Body of pancreas (tissue), 4 donors: ENCODE data around the gene LRP11. TPM values are rescaled to one million over a fixed set of nuclear protein-coding genes. Genes with fewer than 3 reads are reported as not detected.

Experiments
- ATAC-seq: fragments of 150-250 bp; one replicate; pipeline ENCODE4 v1.9.1; 2016
- DNase-seq, 4 donors: peaks; one replicate each; pipeline ENCODE4 v3.0.0-alpha.2; 2019
- H3K27ac ChIP-seq, 4 donors: fragments of 200-600 bp; sonication (generic); 1 replicate in 3 of 4; 2 replicates in 1 of 4; pipeline versions ENCODE4 v1.5.1 to v1.6.1; 2016 to 2019; ENCODE audit warnings: mild to moderate bottlenecking in 1 of 4, mixed read lengths in 1 of 4, moderate library complexity in 1 of 4
- H3K27me3 ChIP-seq, 2 donors: fragments of 200-600 bp; sonication (generic); one replicate each; pipeline ENCODE4 v1.6.0; 2016; ENCODE audit warnings: mild to moderate bottlenecking in 1 of 2
- H3K36me3 ChIP-seq, 2 donors: fragments of 200-600 bp; sonication (generic); replicated peaks in 1 of 2; 2 replicates each; pipeline ENCODE4 v1.5.1; 2016; ENCODE audit warnings: low read depth in 2 of 2; ENCODE audit not compliant: insufficient read depth in 1 of 2
- H3K4me1 ChIP-seq: fragments of 200-600 bp; sonication (generic); one replicate; pipeline ENCODE4 v1.6.0; 2016
- H3K4me3 ChIP-seq, 2 donors: fragments of 200-600 bp; sonication (generic); 1 replicate in 1 of 2; 2 replicates in 1 of 2; pipeline ENCODE4 v1.5.1; 2016 to 2019
- H3K9me3 ChIP-seq, 3 donors: fragments of 200-600 bp; sonication (generic); 1 replicate in 2 of 3; 2 replicates in 1 of 3; pipeline ENCODE4 v1.5.1; 2016
- POLR2A ChIP-seq, 3 donors: fragments of 450-650 bp; IDR thresholded peaks; one replicate each; pipeline ENCODE4 v1.6.1; 2016; ENCODE audit warnings: antibody characterized with exemption in 3 of 3, mild to moderate bottlenecking in 2 of 3
- WGBS, 2 donors: methylation state at CpG; one replicate each; pipeline ENCODE4 v1.1.5; 2017; 5-methylcytosine and 5-hydroxymethylcytosine counted together
- intact Hi-C: fragments of 100-400 bp; cut with DNase I; formaldehyde crosslinking; loops from one replicate; pipeline ENCODE4 v1.15.1; 2023
- total RNA-seq, 2 donors: library from RNA; depleted of rRNA; stranded (reverse); fragments of >200 nt; gene quantifications; one replicate each; pipeline ENCODE4 v1.1.0, GENCODE V29; 2016
- TF ChIP-seq, protein P1 (sequence below), 7 experiments: fragments of 450-650 bp in 4 of 7; fragments of 200-600 bp in 3 of 7; sonication (generic) in 3 of 7; IDR thresholded peaks; one replicate each; pipeline ENCODE4 v1.5.1; 2016 to 2019; ENCODE audit warnings: antibody characterized with exemption in 7 of 7

The LRP11 gene
- total RNA-seq, 2 donors from 2014 or later, result 21.0 to 28.0 TPM

DNA sequence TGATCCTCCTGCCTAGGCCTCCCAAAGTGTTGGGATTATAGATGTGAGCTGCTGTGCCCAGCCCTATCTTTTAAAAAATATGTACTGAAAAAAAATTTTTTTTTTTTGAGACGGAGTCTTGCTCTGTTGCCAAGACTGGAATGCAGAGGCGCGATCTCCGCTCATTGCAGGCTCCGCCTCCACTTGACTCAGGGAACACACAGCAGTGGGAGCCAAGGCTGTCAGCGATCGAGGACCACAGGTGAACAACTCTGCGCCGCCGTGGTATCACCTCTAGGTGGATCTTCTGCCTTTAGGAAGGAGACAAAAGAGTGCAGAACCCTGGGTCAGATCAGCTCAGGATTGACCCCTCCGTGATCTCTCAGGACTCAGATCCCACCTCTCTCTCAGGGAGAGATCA, 20.1 kb upstream of the LRP11 start:
- H3K9me3 ChIP-seq, result no peaks in the 10 kb centered on the region
- intact Hi-C loops, result no loop called here
- WGBS, 2 donors, result 32 to 49% methylated on average over 11 of the region's 11 CpGs
- H3K27ac ChIP-seq, result no peak overlapping the region
- no peaks in the 10 kb centered on the region for H3K36me3 ChIP-seq
- ATAC-seq, result peak; percentile 53
- no peaks in the 10 kb centered on the region for H3K27me3 ChIP-seq
- TF ChIP-seq, protein P1, sequence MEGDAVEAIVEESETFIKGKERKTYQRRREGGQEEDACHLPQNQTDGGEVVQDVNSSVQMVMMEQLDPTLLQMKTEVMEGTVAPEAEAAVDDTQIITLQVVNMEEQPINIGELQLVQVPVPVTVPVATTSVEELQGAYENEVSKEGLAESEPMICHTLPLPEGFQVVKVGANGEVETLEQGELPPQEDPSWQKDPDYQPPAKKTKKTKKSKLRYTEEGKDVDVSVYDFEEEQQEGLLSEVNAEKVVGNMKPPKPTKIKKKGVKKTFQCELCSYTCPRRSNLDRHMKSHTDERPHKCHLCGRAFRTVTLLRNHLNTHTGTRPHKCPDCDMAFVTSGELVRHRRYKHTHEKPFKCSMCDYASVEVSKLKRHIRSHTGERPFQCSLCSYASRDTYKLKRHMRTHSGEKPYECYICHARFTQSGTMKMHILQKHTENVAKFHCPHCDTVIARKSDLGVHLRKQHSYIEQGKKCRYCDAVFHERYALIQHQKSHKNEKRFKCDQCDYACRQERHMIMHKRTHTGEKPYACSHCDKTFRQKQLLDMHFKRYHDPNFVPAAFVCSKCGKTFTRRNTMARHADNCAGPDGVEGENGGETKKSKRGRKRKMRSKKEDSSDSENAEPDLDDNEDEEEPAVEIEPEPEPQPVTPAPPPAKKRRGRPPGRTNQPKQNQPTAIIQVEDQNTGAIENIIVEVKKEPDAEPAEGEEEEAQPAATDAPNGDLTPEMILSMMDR (IDR thresholded peaks at IDR 0.05), result no peak
- no peak for TF ChIP-seq POLR2A (IDR thresholded peaks at IDR 0.05)
- no peak overlapping the region for H3K4me3 ChIP-seq
- peak in 3 of 4 donors; percentile 31 to 51 (median 50) for DNase-seq
- no peaks in the 10 kb centered on the region for H3K4me1 ChIP-seq

DNA sequence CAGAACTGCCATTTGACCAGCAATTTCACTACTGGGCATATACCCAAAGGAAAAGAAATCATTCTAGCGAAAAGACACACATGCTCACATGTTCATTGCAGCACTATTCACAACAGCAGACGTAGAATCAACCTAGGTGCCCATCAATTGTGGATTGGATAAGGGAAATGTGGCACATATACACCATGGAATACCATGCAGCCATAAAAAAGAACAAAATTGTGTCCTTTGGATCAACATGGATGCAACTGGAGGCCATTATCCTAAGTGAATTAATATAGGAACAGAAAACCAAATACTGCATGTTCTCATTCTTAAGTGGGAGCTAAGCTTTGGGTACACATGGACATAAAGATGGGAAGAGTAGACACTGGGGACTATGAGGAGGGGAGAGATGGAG, 17.7 kb upstream of the LRP11 start:
- no peak for ATAC-seq
- Histone ChIP-seq H3K27me3 (no peaks in the 10 kb centered on the region), H3K4me1 (no peaks in the 10 kb centered on the region), H3K27ac (no peak overlapping the region), H3K36me3 (no peaks in the 10 kb centered on the region), H3K4me3 (no peak overlapping the region), H3K9me3 (no peaks in the 10 kb centered on the region)
- no peak for DNase-seq
- intact Hi-C loops, result no loop called here
- WGBS, 2 donors, result 91 to 94% methylated on average over 2 of the region's 2 CpGs
- TF ChIP-seq, protein P1 (IDR thresholded peaks at IDR 0.05), result no peak
- no peak for TF ChIP-seq POLR2A (IDR thresholded peaks at IDR 0.05)

DNA sequence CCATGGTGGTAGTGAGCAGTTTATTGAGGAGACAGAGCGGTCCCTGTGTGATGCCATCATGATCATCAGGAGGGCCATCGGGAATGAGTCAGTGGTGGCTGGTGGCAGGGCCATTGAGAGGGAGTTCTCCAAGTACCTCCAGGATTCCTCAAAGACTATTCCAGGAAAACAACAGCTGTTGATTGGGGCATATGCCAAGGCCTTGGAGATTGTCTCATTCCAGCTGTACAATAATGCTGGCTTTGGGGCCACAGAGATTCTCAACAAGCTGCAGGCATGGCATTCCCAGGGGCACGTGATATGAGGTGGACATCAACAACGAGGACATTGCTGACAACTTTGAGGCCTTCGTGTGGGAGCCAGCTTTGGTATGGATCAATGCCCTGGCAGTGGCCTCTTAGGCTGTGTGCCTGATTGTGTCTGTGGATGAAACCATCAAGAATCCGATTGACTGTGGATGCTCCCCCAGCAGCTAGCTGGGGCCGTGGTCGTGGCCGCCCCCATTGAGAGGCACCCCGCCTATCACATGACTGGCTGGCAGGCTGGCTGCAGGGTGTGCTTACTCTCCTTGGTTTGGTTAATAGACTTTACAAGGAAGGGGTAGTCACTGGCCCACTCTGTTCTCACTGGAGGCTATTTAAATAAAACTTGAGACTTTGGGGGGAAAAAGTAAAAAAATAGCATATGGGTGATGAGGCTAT, 17.1 kb upstream of the LRP11 start:
- H3K27me3 ChIP-seq, result no peaks in the 10 kb centered on the region
- ATAC-seq (no peak), DNase-seq (no peak)
- H3K4me3 ChIP-seq, result no peak overlapping the region
- no peaks in the 10 kb centered on the region for H3K9me3 ChIP-seq
- no peak overlapping the region for H3K27ac ChIP-seq
- H3K36me3 ChIP-seq, result no peaks in the 10 kb centered on the region
- intact Hi-C loops, result no loop called here
- H3K4me1 ChIP-seq, result no peaks in the 10 kb centered on the region
- 76 to 95% methylated on average over 4 to 10 of the region's 10 CpGs for WGBS, 2 donors
- TF ChIP-seq POLR2A (IDR thresholded peaks at IDR 0.05), result no peak
- TF ChIP-seq, protein P1 (IDR thresholded peaks at IDR 0.05), result no peak

DNA sequence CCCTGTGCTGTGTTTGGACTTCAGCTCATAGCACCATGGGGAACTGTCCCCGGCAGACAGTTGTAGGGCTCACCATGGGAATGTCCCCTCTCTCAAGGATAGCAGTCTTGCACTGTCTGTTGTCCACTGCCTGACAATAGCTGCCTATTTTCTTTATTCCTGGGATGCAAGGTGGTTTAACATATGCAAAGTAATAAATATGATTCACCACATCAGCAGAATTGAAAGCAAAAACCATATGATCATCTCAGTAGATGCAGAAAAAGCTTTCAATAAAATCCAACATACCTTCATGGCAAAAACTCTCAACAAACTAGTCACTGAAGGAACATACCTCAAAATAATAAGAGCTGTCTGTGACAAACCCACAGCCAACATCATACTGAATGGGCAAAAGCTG, 13.5 kb upstream of the LRP11 start:
- Histone ChIP-seq H3K27ac (no peak overlapping the region), H3K4me1 (no peaks in the 10 kb centered on the region), H3K36me3 (no peaks in the 10 kb centered on the region), H3K9me3 (no peaks in the 10 kb centered on the region), H3K4me3 (no peak overlapping the region), H3K27me3 (no peaks in the 10 kb centered on the region)
- ATAC-seq (no peak), DNase-seq (no peak)
- intact Hi-C loops, result no loop called here
- no peak for TF ChIP-seq POLR2A (IDR thresholded peaks at IDR 0.05)
- TF ChIP-seq, protein P1 (IDR thresholded peaks at IDR 0.05), result no peak
- 87% methylated on average over 1 of the region's 1 CpG; no CpG with 5 or more reads in 1 of the 2 donors for WGBS, 2 donors
